K562 (cell line): ENCODE measurements around the gene COX18. TPM values are rescaled to one million over a fixed set of nuclear protein-coding genes. Genes with fewer than 3 reads are reported as not detected.
A peak's percentile ranks its signal among the peaks of the same experiment; 100 is the strongest.

Experiments used
- ATAC-seq: fragments of 200-7000 bp; cut with Tn5 transposase; 3 replicates; pipeline ENCODE4 v1.9.1; 2020; ENCODE audit warnings: moderate library complexity
- BruUV-seq: library from RNA; stranded (reverse); fragments of 400-500 nt; replicated peaks from 2 replicates; lab custom pipeline; 2021; lab: Mats Ljungman, UMichigan
- CTCF ChIA-PET: fragments of 300-600 bp; formaldehyde crosslinking; extraction: SDS; loops from one replicate; lab custom pipeline; 2021; ENCODE audit warnings: low intra/inter-chr PET ratio; lab: Yijun Ruan, JAX
- POLR2A ChIA-PET: fragments of 300-600, 350-650 bp; sonication (Branson Sonifier 250); formaldehyde crosslinking; extraction: SDS; loops from one replicate; lab custom pipeline; 2021; ENCODE audit warnings: antibody characterized with exemption, inconsistent platforms; lab: Yijun Ruan, JAX
- DNase-seq, 4 experiments: peaks; one replicate each; pipeline versions ENCODE4 v3.0.0 to v3.0.0-alpha.2; 2011 to 2018; ENCODE audit warnings: low spot score in 3 of 4, mixed read lengths in 3 of 4; ENCODE audit errors: extremely low read depth in 1 of 4
- FAIRE-seq: peaks from 2 replicates; lab custom pipeline; 2011; peaks lifted over from hg19 to GRCh38; lab: Jason Lieb, UNC
- H2AFZ ChIP-seq: 2 replicates; pipeline ENCODE4 v1.6.0; 2011; ENCODE audit warnings: low read depth, low read length, control low read depth, inconsistent platforms
- H3K27ac ChIP-seq: fragments of 200-600 bp; 3 replicates; pipeline ENCODE4 v1.8.0; 2011; ENCODE audit warnings: low read depth, mild to moderate bottlenecking, control low read depth, inconsistent platforms, low read length, moderate library complexity, mixed read lengths; ENCODE audit errors: extremely low read depth
- H3K27me3 ChIP-seq, 2 experiments: fragments of 300-600 bp in 1 of 2; 2 replicates in 1 of 2; 3 replicates in 1 of 2; pipeline versions ENCODE4 v1.6.0 to v1.8.0; 2011; ENCODE audit warnings: inconsistent platforms in 2 of 2, low read length in 2 of 2, mild to moderate bottlenecking in 1 of 2, mixed read lengths in 1 of 2, moderate library complexity in 1 of 2; ENCODE audit not compliant: control insufficient read depth in 2 of 2, insufficient read depth in 2 of 2
- H3K36me3 ChIP-seq: fragments of 300-600 bp; 3 replicates; pipeline ENCODE4 v1.8.0; 2011; ENCODE audit warnings: mild to moderate bottlenecking, low read length, inconsistent platforms; ENCODE audit not compliant: control insufficient read depth, insufficient read depth
- H3K4me1 ChIP-seq, 2 experiments: fragments of 200-600 bp in 1 of 2; replicated peaks in 1 of 2; 2 replicates in 1 of 2; 3 replicates in 1 of 2; pipeline versions ENCODE4 v1.5.1 to v1.8.0; 2011; ENCODE audit warnings: inconsistent platforms in 2 of 2, low read length in 2 of 2, mild to moderate bottlenecking in 1 of 2, mixed read lengths in 1 of 2, moderate library complexity in 1 of 2; ENCODE audit not compliant: control insufficient read depth in 2 of 2, insufficient read depth in 2 of 2
- H3K4me2 ChIP-seq: 2 replicates; pipeline ENCODE4 v1.6.1; 2011; ENCODE audit warnings: low read length, control low read depth, inconsistent platforms, mixed read lengths; ENCODE audit not compliant: insufficient read depth
- H3K4me3 ChIP-seq: fragments of 200-600 bp; sonication (generic), shearing (Covaris generic); 2 replicates; pipeline ENCODE4 v1.5.1; 2016; ENCODE audit warnings: control low read depth, inconsistent platforms
- H3K79me2 ChIP-seq: fragments of 200-600 bp; 3 replicates; pipeline ENCODE4 v1.8.0; 2011; ENCODE audit warnings: low read length, inconsistent platforms; ENCODE audit not compliant: control insufficient read depth, insufficient read depth
- H3K9ac ChIP-seq, 2 experiments: 2 replicates each; pipeline versions ENCODE4 v1.6.0 to v1.6.1; 2011; ENCODE audit warnings: low read depth in 2 of 2, low read length in 2 of 2, control low read depth in 1 of 2, inconsistent platforms in 1 of 2, mild to moderate bottlenecking in 1 of 2, mixed read lengths in 1 of 2; ENCODE audit not compliant: insufficient read depth in 1 of 2
- H3K9me1 ChIP-seq: one replicate; pipeline ENCODE4 v1.6.0; 2011; ENCODE audit warnings: inconsistent platforms, mild to moderate bottlenecking, low read length, moderate library complexity; ENCODE audit not compliant: control insufficient read depth, insufficient read depth
- H3K9me3 ChIP-seq: replicated peaks from 2 replicates; pipeline ENCODE4 v1.5.1; 2011; ENCODE audit warnings: low read depth, low read length, inconsistent platforms; ENCODE audit not compliant: control insufficient read depth, insufficient read depth
- H4K20me1 ChIP-seq: replicated peaks from 2 replicates; pipeline ENCODE4 v1.6.1; 2011; ENCODE audit warnings: low read length, inconsistent platforms, mixed read lengths; ENCODE audit not compliant: control insufficient read depth, insufficient read depth
- POLR2A ChIP-seq: fragments of 450-650 bp; conservative IDR thresholded peaks from 2 replicates; pipeline ENCODE4 v1.6.1; 2016
- POLR2G ChIP-seq: fragments of 200-400 bp; formaldehyde crosslinking; IDR thresholded peaks from 2 replicates; pipeline ENCODE4 v1.6.1; 2017; ENCODE audit warnings: low read depth, mild to moderate bottlenecking, antibody characterized with exemption, low read length, moderate library complexity
- RBM22 ChIP-seq: fragments of 200-400 bp; formaldehyde crosslinking; IDR thresholded peaks from 2 replicates; pipeline ENCODE4 v1.6.1; 2018; ENCODE audit warnings: low read length, low read depth; ENCODE audit not compliant: poor library complexity, severe bottlenecking
- RBM34 ChIP-seq: fragments of 200-400 bp; formaldehyde crosslinking; IDR thresholded peaks from 2 replicates; pipeline ENCODE4 v1.6.1; 2018; ENCODE audit warnings: low read length, borderline replicate concordance; ENCODE audit not compliant: insufficient read depth
- SUPT5H ChIP-seq: fragments of 450-650 bp; IDR thresholded peaks from 2 replicates; pipeline ENCODE4 v1.6.1; 2016
- whole genome bisulfite sequencing: fragments of 100-300 bp; shearing (Covaris generic); methylation state at CpG from one replicate; pipeline ENCODE4 v1.1.6; 2016; ENCODE audit warnings: low coverage, mixed read lengths; ENCODE audit not compliant: insufficient coverage; ENCODE audit errors: missing lambda C conversion rate; 5-methylcytosine and 5-hydroxymethylcytosine counted together
- in situ Hi-C: fragments of 300-500 bp; cut with MboI; formaldehyde crosslinking; loops from 4 replicates; pipeline ENCODE4 v1.15.0; 2018; ENCODE audit warnings: inconsistent platforms, mixed read lengths
- intact Hi-C: fragments of 100-400 bp; cut with micrococcal nuclease; formaldehyde crosslinking; loops from 2 replicates; pipeline ENCODE4 v1.14.2; 2022
- polyA plus RNA-seq, 8 experiments: library from polyadenylated mRNA; depleted of rRNA in 4 of 8; stranded (reverse) in 5 of 8; unstranded in 3 of 8; fragments of >200 nt; fragmentation: Nextera tagmentation in 2 of 8; fragmentation: Illumina TruSeq in 1 of 8; extraction: Ambion mirVana in 2 of 8; extraction: Trizol in 1 of 8; gene quantifications; 2 replicates each; pipeline versions ENCODE4 v1.2.1 to v1.2.3, GENCODE V29; 2011 to 2014; ENCODE audit warnings: inconsistent platforms in 1 of 8, missing spikeins in 1 of 8
- total RNA-seq, 7 experiments: library from RNA; depleted of rRNA in 6 of 7; stranded (reverse); fragments of >200 nt in 6 of 7; fragmentation: Illumina TruSeq in 2 of 7; extraction: Trizol in 2 of 7; gene quantifications; 2 replicates each; pipeline versions ENCODE4 v1.2.1 to v1.2.3, GENCODE V29; 2011 to 2021; ENCODE audit warnings: low replicate concordance in 1 of 7
- TF ChIP-seq, protein P1 (sequence below): fragments of 450-650 bp; IDR thresholded peaks from one replicate; pipeline ENCODE4 v1.6.1; 2018; ENCODE audit warnings: mild to moderate bottlenecking, moderate library complexity; ENCODE audit not compliant: partially characterized antibody
- TF ChIP-seq, protein P2 (sequence below): fragments of 450-650 bp; IDR thresholded peaks from 2 replicates; pipeline ENCODE4 v1.6.1; 2016; ENCODE audit warnings: missing biosample characterization, missing genetic modification characterization

The COX18 gene
- total and polyA plus RNA-seq, 9 of the 15 experiments (the other 6 are each of a cell fraction or from before 2014, with no cell fraction given): 7.0 to 21.3 (median 14.7) TPM

DNA sequence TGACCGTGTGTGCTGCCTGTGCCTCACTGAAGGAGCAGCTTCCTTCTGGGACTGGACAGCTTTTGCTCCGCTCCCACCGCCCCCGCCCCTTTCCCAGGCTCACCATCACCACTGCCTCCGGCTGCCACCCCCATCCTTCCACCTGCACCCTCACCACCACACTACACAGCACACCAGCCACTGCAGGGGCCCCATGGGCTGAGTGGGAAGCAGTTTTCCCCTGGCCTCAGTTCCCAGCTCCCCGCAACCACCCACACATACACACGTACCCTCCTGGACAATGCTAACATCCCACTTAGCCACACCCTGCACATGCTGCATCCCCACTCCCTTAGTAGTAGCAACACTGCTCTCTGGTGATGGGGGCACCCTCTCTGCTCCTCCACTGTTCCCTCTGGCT, 29.6 kb upstream of the COX18 start:
- Histone ChIP-seq H2AFZ (no peak overlapping the region), H3K27me3 (no peaks in the 10 kb centered on the region), H3K4me3 (no peak overlapping the region), H3K36me3 (peaks cover 88% of the 10 kb centered on the region), H3K4me1 (peaks cover 0 to 5% of the 10 kb centered on the region in 2 experiments; a peak in 2 of 5 replicates), H3K9me3 (no peaks in the 10 kb centered on the region), H3K27ac (no peak overlapping the region), H3K79me2 (0 out of 3 replicates have a peak, but pooled peaks cover 2% of the 10 kb centered on the region), H3K9ac (no peak overlapping the region; a peak in 1 of 4 replicates), H3K9me1 (no peaks in the 10 kb centered on the region), H4K20me1 (no peaks in the 10 kb centered on the region), H3K4me2 (no peak overlapping the region)
- no TSS peak for BruUV-seq
- no peak; the same call in 2 of the 3 replicates for ATAC-seq
- in situ Hi-C loops: no loop called here
- TF ChIP-seq SUPT5H (peak; percentile 45; the same call in 1 of the 2 replicates), POLR2A (0 out of 2 replicates have a peak, but pooled peaks have one; percentile 40), POLR2G (peak; percentile 53), RBM22 (peak; percentile 65), RBM34 (no peak)
- TF ChIP-seq, protein P1, sequence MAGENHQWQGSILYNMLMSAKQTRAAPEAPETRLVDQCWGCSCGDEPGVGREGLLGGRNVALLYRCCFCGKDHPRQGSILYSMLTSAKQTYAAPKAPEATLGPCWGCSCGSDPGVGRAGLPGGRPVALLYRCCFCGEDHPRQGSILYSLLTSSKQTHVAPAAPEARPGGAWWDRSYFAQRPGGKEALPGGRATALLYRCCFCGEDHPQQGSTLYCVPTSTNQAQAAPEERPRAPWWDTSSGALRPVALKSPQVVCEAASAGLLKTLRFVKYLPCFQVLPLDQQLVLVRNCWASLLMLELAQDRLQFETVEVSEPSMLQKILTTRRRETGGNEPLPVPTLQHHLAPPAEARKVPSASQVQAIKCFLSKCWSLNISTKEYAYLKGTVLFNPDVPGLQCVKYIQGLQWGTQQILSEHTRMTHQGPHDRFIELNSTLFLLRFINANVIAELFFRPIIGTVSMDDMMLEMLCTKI: no peak
- TF ChIP-seq, protein P2, sequence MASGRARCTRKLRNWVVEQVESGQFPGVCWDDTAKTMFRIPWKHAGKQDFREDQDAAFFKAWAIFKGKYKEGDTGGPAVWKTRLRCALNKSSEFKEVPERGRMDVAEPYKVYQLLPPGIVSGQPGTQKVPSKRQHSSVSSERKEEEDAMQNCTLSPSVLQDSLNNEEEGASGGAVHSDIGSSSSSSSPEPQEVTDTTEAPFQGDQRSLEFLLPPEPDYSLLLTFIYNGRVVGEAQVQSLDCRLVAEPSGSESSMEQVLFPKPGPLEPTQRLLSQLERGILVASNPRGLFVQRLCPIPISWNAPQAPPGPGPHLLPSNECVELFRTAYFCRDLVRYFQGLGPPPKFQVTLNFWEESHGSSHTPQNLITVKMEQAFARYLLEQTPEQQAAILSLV (tag): no peak
- intact Hi-C loops: no loop called here
- POLR2A ChIA-PET: no interaction called here
- 97% methylated on average over 3 of the region's 7 CpGs for WGBS
- CTCF ChIA-PET: no interaction called here
- no peak for DNase-seq
- FAIRE-seq: no peak
